Measurements from ENCODE around the gene ANKRD44. TPM values are rescaled to one million over a fixed set of nuclear protein-coding genes. Genes with fewer than 3 reads are reported as not detected.
"Not testable (repeated sequence)": the region's sequence is repeated elsewhere in the genome, so short reads cannot be mapped to it uniquely, and the experiment has no call there.

Gene ANKRD44
- total RNA-seq, 4 donors from 2014 or later, result 11.0 to 25.8 (median 23.9) TPM

DNA sequence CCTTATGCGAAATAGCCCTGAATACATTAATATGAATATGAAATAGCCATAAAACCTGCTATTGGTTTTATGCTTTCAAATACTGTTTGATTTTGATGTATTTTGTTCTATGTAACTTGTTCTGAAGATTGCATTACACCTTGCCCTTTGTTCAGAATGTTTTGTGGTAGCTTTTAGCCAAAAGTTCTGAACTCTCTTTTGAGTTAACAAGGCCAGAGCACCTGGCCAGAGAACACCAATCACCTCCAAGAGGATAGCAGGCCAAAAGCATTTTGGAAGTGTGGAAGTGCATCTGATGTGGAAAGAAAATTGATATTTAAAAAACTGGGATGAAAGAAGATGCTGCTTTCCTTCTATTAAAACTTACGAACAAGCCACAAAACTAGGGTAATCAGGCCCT is 297.5 kb downstream of the ANKRD44 start:
- Histone ChIP-seq H3K27me3 (no peaks in the 10 kb centered on the region), H3K9me3 (no peaks in the 10 kb centered on the region), H3K27ac (no peak overlapping the region), H3K4me1 (no peaks in the 10 kb centered on the region), H3K4me3 (replicated peaks in 1 of 3) (no peak overlapping the region), H3K36me3 (no peaks in the 10 kb centered on the region)
- TF ChIP-seq POLR2A (IDR thresholded peaks at IDR 0.05), result no peak
- TF ChIP-seq, protein P1, sequence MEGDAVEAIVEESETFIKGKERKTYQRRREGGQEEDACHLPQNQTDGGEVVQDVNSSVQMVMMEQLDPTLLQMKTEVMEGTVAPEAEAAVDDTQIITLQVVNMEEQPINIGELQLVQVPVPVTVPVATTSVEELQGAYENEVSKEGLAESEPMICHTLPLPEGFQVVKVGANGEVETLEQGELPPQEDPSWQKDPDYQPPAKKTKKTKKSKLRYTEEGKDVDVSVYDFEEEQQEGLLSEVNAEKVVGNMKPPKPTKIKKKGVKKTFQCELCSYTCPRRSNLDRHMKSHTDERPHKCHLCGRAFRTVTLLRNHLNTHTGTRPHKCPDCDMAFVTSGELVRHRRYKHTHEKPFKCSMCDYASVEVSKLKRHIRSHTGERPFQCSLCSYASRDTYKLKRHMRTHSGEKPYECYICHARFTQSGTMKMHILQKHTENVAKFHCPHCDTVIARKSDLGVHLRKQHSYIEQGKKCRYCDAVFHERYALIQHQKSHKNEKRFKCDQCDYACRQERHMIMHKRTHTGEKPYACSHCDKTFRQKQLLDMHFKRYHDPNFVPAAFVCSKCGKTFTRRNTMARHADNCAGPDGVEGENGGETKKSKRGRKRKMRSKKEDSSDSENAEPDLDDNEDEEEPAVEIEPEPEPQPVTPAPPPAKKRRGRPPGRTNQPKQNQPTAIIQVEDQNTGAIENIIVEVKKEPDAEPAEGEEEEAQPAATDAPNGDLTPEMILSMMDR (IDR thresholded peaks at IDR 0.05), result no peak
- intact Hi-C loops (cut with DNase I), result loop anchor here (5.0 kb wide), 1 partner anchor 364 kb away; no protein-coding TSS in a partner anchor
- DNase-seq, result no peak
- WGBS, 2 donors, result 94 to 99% methylated on average over 2 of the region's 2 CpGs

DNA sequence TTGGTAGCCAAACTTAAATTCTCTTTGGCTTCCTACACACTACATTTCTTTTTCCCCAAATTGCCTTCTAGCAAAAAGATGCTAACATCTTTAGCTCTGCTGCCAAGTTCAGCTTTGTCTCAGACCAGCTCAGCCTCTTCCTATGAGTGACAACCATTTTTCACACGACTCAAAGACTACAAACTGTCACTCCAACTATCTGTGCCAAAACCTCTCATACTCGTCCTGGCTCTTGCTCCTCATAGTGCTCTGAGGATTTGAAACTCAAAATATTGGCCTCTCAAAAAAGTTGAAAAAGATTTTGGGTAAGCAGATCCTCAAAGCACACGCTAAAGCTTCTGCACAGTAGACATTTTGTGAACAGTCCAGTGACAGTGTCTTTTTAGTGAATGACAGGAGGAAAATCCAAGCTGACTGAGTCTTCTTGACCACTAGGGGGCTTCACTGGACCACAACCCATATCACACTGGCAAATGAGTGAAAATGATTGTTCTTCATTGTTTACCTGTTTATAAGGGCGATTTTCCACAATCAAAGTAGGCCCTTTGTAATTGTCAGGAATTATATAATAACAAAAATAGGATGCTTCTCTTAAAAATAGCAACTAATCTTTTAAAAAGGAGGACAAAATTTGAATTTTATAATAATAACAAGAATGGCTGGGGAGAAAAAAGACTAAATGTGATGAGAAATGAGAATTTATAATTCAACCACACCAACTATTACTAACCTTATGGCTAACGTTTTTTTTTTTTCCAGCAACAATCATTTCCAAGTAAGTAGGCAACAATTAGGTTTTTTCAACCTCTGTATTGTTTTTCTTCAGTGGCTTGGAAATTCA is 298.6 kb downstream of the ANKRD44 start:
- intact Hi-C loops (cut with DNase I), result loop anchor here (5.0 kb wide), 1 partner anchor 365 kb away; no protein-coding TSS in a partner anchor
- no peaks in the 10 kb centered on the region for H3K9me3 ChIP-seq
- TF ChIP-seq, protein P1 (IDR thresholded peaks at IDR 0.05), result peak; percentile 12 to 77 (median 60)
- TF ChIP-seq POLR2A (IDR thresholded peaks at IDR 0.05), result no peak
- WGBS, 2 donors, result 24 to 35% methylated on average over 5 of the region's 5 CpGs
- peak; percentile 9 to 11 for DNase-seq
- H3K27ac ChIP-seq, result no peak overlapping the region
- no peak overlapping the region for H3K4me3 ChIP-seq (replicated peaks in 1 of 3)
- no peaks in the 10 kb centered on the region for H3K4me1 ChIP-seq
- H3K27me3 ChIP-seq, result no peaks in the 10 kb centered on the region
- no peaks in the 10 kb centered on the region for H3K36me3 ChIP-seq

DNA sequence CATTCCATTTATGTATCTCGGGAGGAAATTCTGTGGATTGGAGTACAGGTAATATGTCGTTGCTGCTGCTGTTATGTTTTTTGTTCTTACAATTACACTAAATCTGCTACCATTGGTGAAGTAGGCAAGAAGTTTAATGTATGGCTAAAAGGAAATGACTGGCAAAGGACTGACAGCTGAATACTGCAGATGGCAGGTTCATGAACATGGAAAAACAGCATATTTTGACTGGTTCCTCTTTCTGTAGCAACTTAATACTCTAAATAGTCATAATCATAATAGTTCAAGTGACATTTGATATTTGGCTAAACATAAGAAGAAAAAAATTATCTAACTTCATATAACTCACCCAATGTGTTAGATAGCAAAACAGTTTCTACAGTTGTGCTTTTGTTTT is 299.6 kb downstream of the ANKRD44 start:
- WGBS, 2 donors, result 73 to 86% methylated on average over 2 of the region's 2 CpGs
- Histone ChIP-seq H3K27me3 (no peaks in the 10 kb centered on the region), H3K4me1 (no peaks in the 10 kb centered on the region), H3K36me3 (no peaks in the 10 kb centered on the region), H3K4me3 (replicated peaks in 1 of 3) (no peak overlapping the region), H3K27ac (no peak overlapping the region), H3K9me3 (no peaks in the 10 kb centered on the region)
- no peak for DNase-seq
- no peak for TF ChIP-seq POLR2A (IDR thresholded peaks at IDR 0.05)
- TF ChIP-seq, protein P1 (IDR thresholded peaks at IDR 0.05), result no peak
- intact Hi-C loops (cut with DNase I), result loop anchor here (5.0 kb wide), 1 partner anchor 366 kb away; no protein-coding TSS in a partner anchor

DNA sequence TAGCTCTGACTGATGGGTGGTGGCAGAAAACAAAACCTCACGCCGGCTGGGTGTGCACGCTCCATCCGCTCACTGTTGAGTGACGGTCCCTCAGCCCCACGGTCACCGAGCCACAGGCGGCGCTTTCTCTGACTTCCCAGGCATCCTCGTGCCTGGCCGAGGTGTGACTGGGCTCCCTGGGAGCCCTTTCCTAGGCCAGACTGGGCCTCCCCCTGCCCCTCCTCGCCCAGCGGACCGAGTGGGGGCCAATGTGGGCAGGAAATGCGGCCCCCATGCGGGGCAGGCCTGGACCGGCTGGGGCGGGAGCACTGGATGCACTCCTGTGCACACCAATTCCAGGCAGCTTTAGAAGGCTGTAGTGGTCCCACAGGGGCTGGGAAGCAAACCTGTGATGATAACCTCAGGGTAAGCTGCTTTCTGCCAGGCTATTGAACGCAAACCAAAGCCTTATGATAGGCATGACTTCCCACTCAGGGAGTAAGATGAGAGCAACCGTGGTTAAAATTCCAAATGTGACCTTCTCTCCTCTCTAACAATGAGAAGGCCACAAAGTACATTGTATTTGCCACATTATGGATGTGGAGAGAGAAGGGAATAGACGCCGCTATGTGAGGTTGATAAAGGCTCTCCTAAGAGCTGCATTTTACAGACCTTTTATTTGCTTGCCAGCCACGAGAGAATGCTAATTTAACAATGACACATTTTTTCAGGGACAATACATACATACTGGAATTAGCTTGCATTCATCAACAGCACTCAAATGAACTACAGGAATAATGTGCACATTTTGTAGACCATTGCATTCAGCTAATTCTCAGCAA is 300.2 kb downstream of the ANKRD44 start:
- no peak overlapping the region for H3K4me3 ChIP-seq (replicated peaks in 1 of 3)
- no peaks in the 10 kb centered on the region for H3K36me3 ChIP-seq
- no peak for DNase-seq
- WGBS, 2 donors, result 67 to 86% methylated on average over 19 to 20 of the region's 23 CpGs
- no peak for TF ChIP-seq POLR2A (IDR thresholded peaks at IDR 0.05)
- H3K9me3 ChIP-seq, result no peaks in the 10 kb centered on the region
- intact Hi-C loops (cut with DNase I), result loop anchor here (5.0 kb wide), 1 partner anchor 367 kb away; no protein-coding TSS in a partner anchor
- no peaks in the 10 kb centered on the region for H3K27me3 ChIP-seq
- no peak overlapping the region for H3K27ac ChIP-seq
- H3K4me1 ChIP-seq, result no peaks in the 10 kb centered on the region

DNA sequence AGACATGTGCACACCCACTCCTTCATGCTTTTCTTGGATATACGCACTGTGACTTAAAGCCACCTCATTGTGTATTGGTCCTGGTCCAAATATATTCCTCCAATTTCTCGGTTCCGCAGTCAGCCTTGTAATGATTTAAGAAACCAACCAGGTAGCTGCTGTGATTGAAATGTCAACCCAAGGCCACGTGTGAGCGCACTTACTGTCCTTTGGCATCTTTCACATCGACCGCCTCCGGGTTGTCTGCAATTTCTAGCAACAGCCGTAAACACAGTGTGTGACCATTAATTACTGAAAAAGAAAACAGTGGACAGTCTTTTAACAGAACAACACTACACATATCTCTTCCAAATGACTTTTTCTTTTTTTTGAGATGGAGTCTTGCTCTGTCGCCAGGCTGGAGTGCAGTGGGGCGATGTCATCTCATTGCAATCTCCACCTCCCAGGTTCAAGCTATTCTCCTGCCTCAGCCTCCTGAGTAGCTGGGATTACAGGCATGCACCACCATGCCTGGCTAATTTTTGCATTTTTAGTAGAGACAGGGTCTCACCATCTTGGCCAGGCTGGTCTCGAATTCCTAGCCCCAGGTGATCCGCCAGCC is 301.7 kb downstream of the ANKRD44 start:
- H3K27me3 ChIP-seq; H3K4me3 ChIP-seq (replicated peaks in 1 of 3); DNase-seq; H3K9me3 ChIP-seq; H3K4me1 ChIP-seq; intact Hi-C loops (cut with DNase I); H3K36me3 ChIP-seq; H3K27ac ChIP-seq: not testable (repeated sequence)
- WGBS, 2 donors, result 95 to 96% methylated on average over 13 of the region's 13 CpGs
